Bronchial epithelial cell (primary cell): ENCODE measurements around the gene RARRES1. TPM values are rescaled to one million over a fixed set of nuclear protein-coding genes. Genes with fewer than 3 reads are reported as not detected.

Source experiments
- DNase-seq: peaks from one replicate; pipeline ENCODE4 v3.0.0-alpha.2; 2010; ENCODE audit warnings: low read depth
- FAIRE-seq: peaks from 2 replicates; lab custom pipeline; 2011; peaks lifted over from hg19 to GRCh38; lab: Jason Lieb, UNC
- H3K27me3 ChIP-seq: 2 replicates; pipeline ENCODE4 v1.5.1; 2011; ENCODE audit warnings: low read length; ENCODE audit not compliant: control insufficient read depth, insufficient read depth
- H3K36me3 ChIP-seq: 2 replicates; pipeline ENCODE4 v1.5.1; 2011; ENCODE audit warnings: low read length; ENCODE audit not compliant: control insufficient read depth, insufficient read depth
- H3K4me3 ChIP-seq: 2 replicates; pipeline ENCODE4 v1.5.1; 2011; ENCODE audit warnings: mild to moderate bottlenecking, low read depth, low read length, control low read depth
- total RNA-seq: library from RNA; depleted of rRNA; stranded (reverse); fragments of >200 nt; gene quantifications from 2 replicates; pipeline ENCODE4 v1.2.1, GENCODE V29; 2014
- TF ChIP-seq, protein P1 (sequence below): IDR thresholded peaks from 2 replicates; pipeline ENCODE4 v1.5.1; 2011; ENCODE audit warnings: mild to moderate bottlenecking, moderate library complexity, low read length, control low read depth, inconsistent platforms; ENCODE audit not compliant: insufficient read depth, severe bottlenecking

Gene RARRES1
- total RNA-seq, 1 donor from 2014 or later: 2.4 TPM

DNA sequence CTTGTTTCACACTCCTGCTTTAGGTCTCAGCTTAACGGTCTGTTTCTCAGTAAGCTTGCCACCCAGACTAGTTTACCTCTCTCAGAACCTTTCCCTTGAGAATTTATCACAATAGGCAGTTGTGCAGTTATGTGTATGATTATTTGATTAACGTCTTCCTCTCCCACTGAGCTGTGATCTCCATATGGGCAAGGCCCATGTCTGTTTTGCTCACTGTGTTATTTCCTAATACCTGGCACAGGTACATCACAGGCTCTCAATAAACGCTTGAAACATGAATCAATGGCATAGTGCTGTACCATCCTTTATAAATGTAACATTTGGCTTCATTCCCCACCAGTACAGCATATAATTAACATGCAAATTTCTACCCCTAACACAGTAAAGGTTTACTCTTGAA, 29.1 kb upstream of the RARRES1 start:
- FAIRE-seq (no peak), DNase-seq (no peak)
- Histone ChIP-seq H3K36me3 (no peaks in the 10 kb centered on the region), H3K4me3 (no peak overlapping the region), H3K27me3 (no peaks in the 10 kb centered on the region)
- TF ChIP-seq, protein P1, sequence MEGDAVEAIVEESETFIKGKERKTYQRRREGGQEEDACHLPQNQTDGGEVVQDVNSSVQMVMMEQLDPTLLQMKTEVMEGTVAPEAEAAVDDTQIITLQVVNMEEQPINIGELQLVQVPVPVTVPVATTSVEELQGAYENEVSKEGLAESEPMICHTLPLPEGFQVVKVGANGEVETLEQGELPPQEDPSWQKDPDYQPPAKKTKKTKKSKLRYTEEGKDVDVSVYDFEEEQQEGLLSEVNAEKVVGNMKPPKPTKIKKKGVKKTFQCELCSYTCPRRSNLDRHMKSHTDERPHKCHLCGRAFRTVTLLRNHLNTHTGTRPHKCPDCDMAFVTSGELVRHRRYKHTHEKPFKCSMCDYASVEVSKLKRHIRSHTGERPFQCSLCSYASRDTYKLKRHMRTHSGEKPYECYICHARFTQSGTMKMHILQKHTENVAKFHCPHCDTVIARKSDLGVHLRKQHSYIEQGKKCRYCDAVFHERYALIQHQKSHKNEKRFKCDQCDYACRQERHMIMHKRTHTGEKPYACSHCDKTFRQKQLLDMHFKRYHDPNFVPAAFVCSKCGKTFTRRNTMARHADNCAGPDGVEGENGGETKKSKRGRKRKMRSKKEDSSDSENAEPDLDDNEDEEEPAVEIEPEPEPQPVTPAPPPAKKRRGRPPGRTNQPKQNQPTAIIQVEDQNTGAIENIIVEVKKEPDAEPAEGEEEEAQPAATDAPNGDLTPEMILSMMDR: no peak

DNA sequence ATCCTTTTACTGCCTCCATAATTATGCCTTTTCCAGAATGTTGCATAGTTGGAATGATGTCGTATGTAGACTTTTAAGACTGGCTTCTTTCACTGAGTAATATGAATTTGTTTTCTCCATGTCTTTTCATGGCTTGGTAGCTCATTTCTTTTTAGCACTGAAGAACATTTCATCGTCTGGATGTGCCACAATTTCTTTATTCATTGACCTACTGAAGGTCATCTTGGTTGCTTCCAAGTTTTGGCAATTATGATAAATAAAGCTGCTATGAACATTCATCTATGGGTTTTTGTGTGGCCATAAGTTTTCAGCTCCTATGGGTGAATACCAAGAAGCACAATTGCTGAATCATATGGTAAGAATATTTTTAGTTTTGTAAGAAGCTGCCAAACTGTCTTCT, 23.2 kb upstream of the RARRES1 start:
- FAIRE-seq (no peak), DNase-seq (no peak)
- no peaks in the 10 kb centered on the region for H3K36me3 ChIP-seq
- no peaks in the 10 kb centered on the region for H3K27me3 ChIP-seq
- no peak overlapping the region for H3K4me3 ChIP-seq
- TF ChIP-seq, protein P1: no peak

DNA sequence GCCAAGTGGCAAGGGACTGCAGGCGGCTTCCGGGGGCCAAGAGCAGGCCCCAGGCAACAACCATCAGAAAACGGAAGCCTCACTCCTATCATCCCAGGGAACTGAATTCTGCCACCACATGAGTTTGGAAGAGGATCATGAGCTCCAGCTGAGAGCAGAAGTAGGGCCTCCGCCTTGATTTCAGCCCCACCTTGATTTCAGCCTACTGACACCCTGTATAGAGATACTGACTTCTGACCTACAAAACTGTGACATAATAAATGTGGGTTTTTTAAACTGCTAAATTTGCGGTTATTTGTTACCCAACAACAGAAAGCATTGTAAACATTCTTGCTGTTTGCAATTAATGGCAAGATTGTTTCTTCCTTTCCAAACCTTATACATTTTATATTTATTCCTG, 21.6 kb upstream of the RARRES1 start:
- DNase-seq (no peak), FAIRE-seq (no peak)

DNA sequence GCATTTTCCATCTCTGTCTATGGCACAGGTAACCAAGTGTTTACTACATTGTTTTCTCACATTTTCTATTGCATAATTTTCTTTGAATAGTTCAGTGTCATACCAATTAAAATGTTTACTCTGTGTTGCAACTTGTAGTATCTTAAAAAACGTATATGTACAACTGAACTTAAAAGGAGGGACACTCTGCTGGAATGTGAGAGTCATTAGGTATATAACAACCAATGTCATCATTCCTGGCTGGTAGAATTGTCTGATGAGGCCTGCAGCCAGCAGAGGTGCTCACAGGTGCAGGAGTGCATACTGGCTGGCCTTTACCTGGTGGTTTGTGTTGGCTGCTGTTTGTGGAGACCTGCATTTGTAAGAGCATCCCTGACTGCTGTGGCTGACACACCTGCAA, 19.1 kb upstream of the RARRES1 start:
- no peak for DNase-seq
- TF ChIP-seq, protein P1: no peak

More for the DNA sequence above, 21.6 kb upstream of the RARRES1 start:
- H3K36me3 ChIP-seq: no peaks in the 10 kb centered on the region
- H3K27me3 ChIP-seq: no peaks in the 10 kb centered on the region
- TF ChIP-seq, protein P1: no peak
- no peak overlapping the region for H3K4me3 ChIP-seq

DNA sequence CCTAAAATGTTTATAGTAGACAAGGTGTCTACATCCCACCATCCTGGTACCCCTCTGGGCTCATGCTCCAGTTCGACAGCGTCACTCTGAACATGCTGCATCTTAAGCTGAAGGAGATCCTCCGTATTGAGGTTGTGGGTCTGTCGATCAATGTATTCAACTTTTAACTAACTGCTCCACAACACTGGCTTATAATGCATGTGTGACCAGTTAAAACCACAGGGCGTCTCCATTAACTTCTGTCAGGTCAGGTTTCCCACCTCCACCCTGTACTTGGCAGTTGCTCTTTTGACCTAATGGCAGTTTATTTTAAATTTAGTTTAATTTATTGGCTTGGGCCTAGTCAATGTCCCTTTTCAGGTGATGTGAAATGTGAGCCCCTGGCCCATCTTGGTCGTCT, 17.8 kb upstream of the RARRES1 start:
- no peak overlapping the region for H3K4me3 ChIP-seq
- no peak for DNase-seq
- no peaks in the 10 kb centered on the region for H3K27me3 ChIP-seq
- TF ChIP-seq, protein P1: no peak
- no peaks in the 10 kb centered on the region for H3K36me3 ChIP-seq
- FAIRE-seq: no peak

More for the DNA sequence above, 19.1 kb upstream of the RARRES1 start:
- no peak for FAIRE-seq
- Histone ChIP-seq H3K27me3 (no peaks in the 10 kb centered on the region), H3K36me3 (no peaks in the 10 kb centered on the region), H3K4me3 (no peak overlapping the region)

DNA sequence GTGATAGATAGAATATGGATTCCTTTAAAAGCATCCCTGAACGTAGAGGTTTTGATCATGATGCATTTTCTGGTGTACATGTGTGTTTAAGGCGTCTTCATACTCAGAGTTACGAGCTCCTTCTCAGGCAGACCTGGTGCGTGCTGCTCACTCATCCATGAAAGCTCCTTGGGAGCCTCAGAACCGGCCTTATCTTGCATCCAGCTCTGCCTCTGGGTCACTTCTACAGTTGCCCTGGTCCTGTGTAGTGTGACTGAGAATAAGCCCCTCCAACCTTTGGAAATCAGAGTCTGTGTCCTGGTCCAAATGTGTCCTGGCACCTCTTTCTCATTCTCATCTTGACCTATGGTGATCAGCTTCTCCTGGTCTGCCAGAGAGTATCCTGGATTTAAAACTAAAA, 17.3 kb upstream of the RARRES1 start:
- FAIRE-seq (no peak), DNase-seq (no peak)
- TF ChIP-seq, protein P1: no peak
- Histone ChIP-seq H3K27me3 (no peaks in the 10 kb centered on the region), H3K36me3 (no peaks in the 10 kb centered on the region), H3K4me3 (no peak overlapping the region)
